GM15510 (cell line): ENCODE results near the gene KRT20.

Source experiments
- POLR2A ChIP-seq: IDR thresholded peaks from 3 replicates; pipeline ENCODE4 v1.6.1; 2011; ENCODE audit warnings: borderline replicate concordance; ENCODE audit not compliant: insufficient read length; ENCODE audit errors: extremely low read depth

The KRT20 gene

GRCh38 chr17:40906613-40907012 is 21.6 kb upstream of the KRT20 start:
- no peak for TF ChIP-seq POLR2A

GRCh38 chr17:40905370-40905769 is 20.3 kb upstream of the KRT20 start:
- no peak for TF ChIP-seq POLR2A

DNA sequence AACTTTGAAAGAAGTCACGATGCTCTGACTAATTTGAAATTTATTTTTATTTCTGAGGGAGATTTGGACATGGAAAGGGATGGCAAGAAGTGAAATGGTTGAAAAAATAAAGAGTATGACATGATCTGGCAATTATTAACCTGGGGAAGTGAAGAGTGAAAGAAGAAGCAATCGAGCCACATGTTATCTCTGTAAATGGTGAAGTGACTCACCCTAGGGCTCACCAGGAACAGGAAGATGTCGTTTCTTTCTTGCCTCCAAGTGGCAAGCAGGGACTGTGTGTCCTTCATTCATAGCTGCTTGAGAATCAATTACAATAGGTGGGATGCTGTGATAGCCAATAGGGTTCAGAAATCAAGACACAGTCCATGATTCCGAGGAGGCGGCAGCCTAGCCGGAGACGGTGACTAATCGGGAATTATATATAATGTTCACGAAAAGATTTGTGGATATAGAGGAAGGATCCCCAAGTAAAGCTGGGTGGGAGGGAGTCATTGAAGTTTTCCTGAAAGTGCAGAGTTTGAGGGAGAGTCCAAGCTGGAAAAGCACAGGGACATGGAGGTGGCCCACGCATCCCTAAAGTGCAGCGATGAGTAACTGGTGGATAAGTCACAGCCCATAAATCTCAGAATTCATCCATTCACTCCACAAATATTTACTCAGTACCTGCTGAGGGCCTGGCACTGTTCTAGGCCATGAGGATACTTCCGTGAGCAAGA is 18.2 kb upstream of the KRT20 start:
- TF ChIP-seq POLR2A: no peak

- TF ChIP-seq POLR2A: no peak
These were observed 17.5 kb upstream of the KRT20 start for GRCh38 chr17:40902498-40902897.

GRCh38 chr17:40901981-40902474 is 17.0 kb upstream of the KRT20 start:
- TF ChIP-seq POLR2A: no peak

DNA sequence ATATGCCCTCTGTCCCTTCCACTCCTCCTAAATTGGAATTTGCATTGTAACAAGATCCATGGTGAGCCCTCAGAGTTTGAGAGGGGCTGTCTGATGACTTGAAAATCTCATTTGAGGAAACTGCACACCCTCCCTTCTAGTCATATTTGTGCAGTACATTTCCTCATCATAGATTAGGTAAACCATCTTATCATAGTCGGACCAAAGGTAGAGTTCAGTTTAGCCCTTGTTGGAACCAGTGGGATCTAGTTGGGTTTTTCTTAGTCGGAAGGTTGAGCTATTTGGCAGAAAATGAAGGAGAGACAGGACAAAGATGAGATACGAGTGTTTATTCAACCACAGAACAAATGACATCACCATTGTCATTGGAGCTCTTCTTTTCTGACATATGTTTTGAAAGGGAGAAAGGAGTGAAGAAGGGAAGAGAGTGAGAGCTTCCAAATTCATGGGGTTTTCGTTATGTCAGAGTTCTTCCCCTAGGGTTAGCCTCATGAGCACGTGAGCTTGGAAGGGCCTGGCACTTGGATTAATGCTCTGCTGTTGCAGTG is 15.8 kb upstream of the KRT20 start:
- no peak for TF ChIP-seq POLR2A

DNA sequence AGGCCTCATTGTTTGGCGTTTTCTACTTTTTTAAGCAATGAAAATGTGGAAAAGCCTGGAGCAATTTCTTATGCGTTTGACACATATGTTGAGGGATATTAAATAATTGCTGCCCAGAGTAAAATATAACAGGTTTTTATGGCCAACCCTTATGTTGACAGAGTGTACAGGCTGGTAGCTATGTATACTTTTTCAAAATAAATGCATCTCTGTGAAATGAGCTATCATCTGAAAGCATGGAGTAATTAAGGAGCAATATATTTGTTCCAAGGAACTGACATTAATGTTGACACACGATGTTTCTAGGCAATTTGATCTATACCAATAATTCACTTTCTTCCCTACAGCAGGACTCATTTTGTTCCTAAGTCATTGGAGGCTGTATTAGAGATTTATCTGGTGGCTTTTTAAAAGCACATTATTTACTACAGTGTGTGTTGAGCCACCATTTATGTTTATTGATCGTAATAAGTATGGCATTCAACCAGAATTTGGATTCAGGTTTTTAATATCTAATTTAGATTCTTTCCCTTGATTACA is 11.9 kb upstream of the KRT20 start:
- TF ChIP-seq POLR2A: no peak

- no peak for TF ChIP-seq POLR2A
These were observed 10.2 kb upstream of the KRT20 start for GRCh38 chr17:40895106-40895730.

DNA sequence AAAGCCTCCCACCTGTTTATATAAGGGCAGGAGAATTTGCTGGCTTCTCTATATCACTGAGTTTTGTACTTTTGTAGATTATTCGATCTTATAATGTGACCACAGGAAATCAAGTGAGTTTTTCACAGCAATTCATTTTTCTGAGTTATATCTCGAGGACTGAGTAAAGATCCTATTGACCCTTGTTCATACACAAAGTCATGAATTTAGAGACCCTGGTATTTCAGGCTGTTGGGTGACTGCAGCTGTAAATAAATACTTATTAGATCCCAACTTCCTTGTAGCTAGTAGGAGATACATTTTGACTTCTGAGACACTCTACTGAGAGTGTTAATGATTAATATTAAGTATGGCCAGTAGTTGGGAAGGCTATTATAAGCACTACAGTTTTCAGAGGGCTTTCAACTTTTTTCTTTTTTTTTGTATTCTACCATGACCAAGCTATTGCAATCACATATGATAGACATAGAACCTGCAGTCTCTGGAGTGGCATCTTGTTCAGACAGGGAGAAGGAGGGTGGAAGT is 3.2 kb upstream of the KRT20 start:
- no peak for TF ChIP-seq POLR2A

GRCh38 chr17:40886090-40886489 is 1.0 kb upstream of the KRT20 start:
- no peak for TF ChIP-seq POLR2A

- TF ChIP-seq POLR2A: no peak
These were observed 1.3 kb downstream of the KRT20 start for GRCh38 chr17:40883626-40884334.

- TF ChIP-seq POLR2A: no peak
These were observed 2.0 kb downstream of the KRT20 start for GRCh38 chr17:40883031-40883430.

GRCh38 chr17:40879026-40879425 is 6.0 kb downstream of the KRT20 start:
- TF ChIP-seq POLR2A: no peak

DNA sequence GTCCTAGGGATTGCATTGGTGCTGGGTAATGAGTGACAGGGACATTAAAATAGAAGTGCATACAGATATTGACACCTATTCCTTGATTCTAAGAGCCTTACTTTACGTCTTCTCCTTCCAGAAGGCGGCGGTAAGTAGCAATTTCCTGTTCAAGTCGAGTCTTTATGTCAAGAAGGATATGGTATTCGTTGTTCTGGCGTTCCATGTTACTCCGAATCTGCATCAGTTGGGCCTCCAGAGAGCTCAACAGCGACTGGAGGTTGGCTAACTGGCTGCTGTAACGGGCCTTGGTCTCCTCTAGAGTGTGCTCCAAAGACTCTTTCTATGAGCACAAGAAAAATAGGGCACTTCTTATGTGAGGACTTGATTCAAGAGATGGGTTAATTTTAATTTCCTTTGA is 7.0 kb downstream of the KRT20 start:
- TF ChIP-seq POLR2A: no peak

GRCh38 chr17:40873801-40874200 is 11.2 kb downstream of the KRT20 start:
- TF ChIP-seq POLR2A: no peak
